OCI-M2 (cell line): ENCODE results near the gene XRCC1.
"Not testable (repeated sequence)": the region's sequence is repeated elsewhere in the genome, so short reads cannot be mapped to it uniquely, and the experiment has no call there.

Experiments
- DNase-seq: peaks from one replicate; lab custom pipeline; 2025; ENCODE audit not compliant: unreplicated experiment; lab: John Stamatoyannopoulos, UW

XRCC1 gene

GRCh38 chr19:43575156-43575950 lies at the start of gene XRCC1, which contains the start of gene PINLYP:
TSS of gene XRCC1 (minus strand) at chr19:43575527. CDS start at chr19:43575458, 69 bp downstream.
TSS of gene PINLYP (plus strand) at chr19:43575801. CDS start at chr19:43577192, 1,391 bp downstream.
- DNase-seq: peak; percentile 91

- DNase-seq: no peak
These were observed 49.6 kb upstream of the XRCC1 start for GRCh38 chr19:43624933-43625332.

GRCh38 chr19:43623889-43624670 lies 48.8 kb upstream of the XRCC1 start:
- no peak for DNase-seq

GRCh38 chr19:43622956-43623355 lies 47.6 kb upstream of the XRCC1 start:
- no peak for DNase-seq

GRCh38 chr19:43622070-43622469 lies 46.7 kb upstream of the XRCC1 start:
- DNase-seq: no peak

GRCh38 chr19:43620061-43621001 lies 45.0 kb upstream of the XRCC1 start:
- DNase-seq: no peak

- DNase-seq: peak; percentile 79
These were observed 44.1 kb upstream of the XRCC1 start, which contains the start of gene ZNF428 for GRCh38 chr19:43619262-43620060. TSS of gene ZNF428 (minus strand) at chr19:43619629. CDS start at chr19:43614304, 5,325 bp downstream.

- peak; percentile 41 for DNase-seq
These were observed 43.6 kb upstream of the XRCC1 start for GRCh38 chr19:43618921-43619261.

GRCh38 chr19:43616954-43617353 lies 41.6 kb upstream of the XRCC1 start:
- no peak for DNase-seq

- DNase-seq: no peak
These were observed 41.0 kb upstream of the XRCC1 start for GRCh38 chr19:43616306-43616705.

- DNase-seq: no peak
These were observed 37.0 kb upstream of the XRCC1 start for GRCh38 chr19:43612374-43612773.

GRCh38 chr19:43611788-43612187 lies 36.5 kb upstream of the XRCC1 start, which contains the start of gene SRRM5:
TSS of gene SRRM5 (plus strand) at chr19:43612088. CDS start at chr19:43612122, 34 bp downstream.
- DNase-seq: no peak

GRCh38 chr19:43610493-43610892 lies 35.2 kb upstream of the XRCC1 start:
- no peak for DNase-seq

- no peak for DNase-seq
These were observed 34.5 kb upstream of the XRCC1 start for GRCh38 chr19:43609872-43610271.

GRCh38 chr19:43607238-43608205 lies 32.2 kb upstream of the XRCC1 start:
- DNase-seq: no peak

- DNase-seq: no peak
These were observed 31.4 kb upstream of the XRCC1 start for GRCh38 chr19:43606569-43607229.

- no peak for DNase-seq
These were observed 30.7 kb upstream of the XRCC1 start for GRCh38 chr19:43605875-43606568.

GRCh38 chr19:43600326-43600725 lies 25.0 kb upstream of the XRCC1 start:
- DNase-seq: not testable (repeated sequence)
